CD4-positive, alpha-beta T cell (primary cell): Measurements from ENCODE around the gene C16orf87. TPM values are rescaled to one million over a fixed set of nuclear protein-coding genes. Genes with fewer than 3 reads are reported as not detected.
A peak's percentile ranks its signal among the peaks of the same experiment; 100 is the strongest.

Source experiments
- ATAC-seq: fragments of 200-7000 bp; cut with Tn5 transposase; one replicate; pipeline ENCODE4 v1.10.0; 2022; ENCODE audit warnings: mild to moderate bottlenecking; ENCODE audit not compliant: poor library complexity
- CTCF ChIA-PET: fragments of 350-600 bp; sonication (Branson Sonifier 250); formaldehyde crosslinking; loops from one replicate; lab custom pipeline; 2021; ENCODE audit warnings: antibody characterized with exemption, inconsistent platforms; lab: Charles Lee
- POLR2A ChIA-PET: fragments of 350-600 bp; sonication (Branson Sonifier 250); formaldehyde crosslinking; loops from one replicate; lab custom pipeline; 2021; ENCODE audit warnings: antibody characterized with exemption, inconsistent platforms; lab: Charles Lee
- DNase-seq, 14 experiments: peaks; one replicate each; pipeline ENCODE4 v3.0.0-alpha.2; 2013 to 2020; ENCODE audit warnings: mixed read lengths in 2 of 14
- H3K27ac ChIP-seq, 2 donors: one replicate each; pipeline versions ENCODE4 v1.5.1 to v1.7.0; 2013; ENCODE audit warnings: low read length in 2 of 2, low read depth in 1 of 2, mild to moderate bottlenecking in 1 of 2
- H3K27me3 ChIP-seq, 2 experiments: 1 replicate in 1 of 2; 2 replicates in 1 of 2; pipeline versions ENCODE4 v1.6.1 to v1.7.0; 2013; ENCODE audit warnings: low read length in 2 of 2, control low read depth in 1 of 2, mild to moderate bottlenecking in 1 of 2, moderate library complexity in 1 of 2; ENCODE audit not compliant: insufficient read depth in 2 of 2, control insufficient read depth in 1 of 2
- H3K36me3 ChIP-seq: one replicate; pipeline ENCODE4 v1.6.1; 2013; ENCODE audit warnings: low read length, control low read depth; ENCODE audit not compliant: insufficient read depth
- H3K4me1 ChIP-seq: one replicate; pipeline ENCODE4 v1.6.1; 2013; ENCODE audit warnings: low read length, control low read depth; ENCODE audit not compliant: insufficient read depth
- H3K4me3 ChIP-seq: one replicate; pipeline ENCODE4 v1.5.1; 2013; ENCODE audit warnings: mild to moderate bottlenecking, low read length, moderate library complexity
- H3K9me3 ChIP-seq, 2 experiments: 1 replicate in 1 of 2; 2 replicates in 1 of 2; pipeline versions ENCODE4 v1.6.1 to v1.7.0; 2013; ENCODE audit warnings: low read length in 2 of 2, mild to moderate bottlenecking in 2 of 2, control low read depth in 1 of 2, moderate library complexity in 1 of 2; ENCODE audit not compliant: control insufficient read depth in 1 of 2, insufficient read depth in 1 of 2
- H3K27ac Mint-ChIP-seq: one replicate; pipeline ENCODE4 v1.8.0; 2020; ENCODE audit warnings: mixed read lengths
- H3K27me3 Mint-ChIP-seq: one replicate; pipeline ENCODE4 v1.8.0; 2021; ENCODE audit warnings: mixed read lengths
- H3K36me3 Mint-ChIP-seq: one replicate; pipeline ENCODE4 v1.8.0; 2021; ENCODE audit warnings: low read depth, mixed read lengths
- H3K4me1 Mint-ChIP-seq: one replicate; pipeline ENCODE4 v1.8.0; 2021; ENCODE audit warnings: low read depth, mixed read lengths
- H3K4me3 Mint-ChIP-seq: one replicate; pipeline ENCODE4 v1.8.0; 2020; ENCODE audit warnings: mild to moderate bottlenecking, mixed read lengths
- H3K9me3 Mint-ChIP-seq: one replicate; pipeline ENCODE4 v1.8.0; 2020; ENCODE audit warnings: mixed read lengths
- intact Hi-C, 2 experiments: fragments of 100-400 bp; cut with DNase I in 1 of 2; cut with micrococcal nuclease in 1 of 2; formaldehyde crosslinking; loops; one replicate each; pipeline versions ENCODE4 v1.15.1 to v1.9.0; 2023 to 2025; cut with DNase I, micrococcal nuclease
- total RNA-seq, 174 experiments: library from RNA in 2 of 174; stranded (reverse) in 2 of 174; gene quantifications; one replicate each; pipeline ENCODE4 v1.2.3 and lab custom pipeline; 2021 to 2026
- TF ChIP-seq, protein P1 (sequence below): fragments of 200-600 bp; IDR thresholded peaks from one replicate; pipeline ENCODE4 v1.8.0; 2022; ENCODE audit warnings: antibody characterized with exemption, mild to moderate bottlenecking

The C16orf87 gene
- total RNA-seq, 2 experiments from 2014 or later, result 20.6 to 22.6 TPM

DNA sequence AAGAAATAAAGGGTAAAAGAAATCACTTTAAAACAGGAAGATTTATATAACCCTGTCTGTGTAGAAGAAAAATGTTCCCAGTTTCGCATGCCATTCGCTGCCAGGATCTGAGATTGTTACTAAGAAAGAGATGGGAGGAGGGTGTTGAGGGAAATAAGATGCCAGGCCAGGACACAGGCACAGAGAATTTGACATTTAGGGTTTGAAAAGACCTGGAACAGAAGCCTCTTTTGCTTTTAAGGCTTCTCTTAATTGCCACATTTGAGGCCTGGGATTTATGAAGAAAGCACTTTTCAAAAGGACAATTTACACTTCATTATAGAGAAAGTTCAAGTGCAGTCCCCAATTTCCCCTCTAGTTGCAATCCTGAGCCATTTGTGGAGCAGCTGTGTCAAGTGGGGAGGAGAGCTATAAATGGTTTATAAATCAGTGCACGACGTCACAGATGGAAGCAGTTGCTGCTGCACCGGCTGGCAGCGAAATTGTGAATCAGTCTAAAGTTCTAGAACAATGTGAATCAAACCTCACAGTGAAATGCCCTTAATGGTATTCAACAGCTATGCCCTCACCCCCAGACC lies 26.5 kb upstream of the C16orf87 start:
- Histone ChIP-seq H3K27ac (no peak overlapping the region), H3K36me3 (no peaks in the 10 kb centered on the region), H3K27me3 (no peaks in the 10 kb centered on the region), H3K4me1 (no peaks in the 10 kb centered on the region), H3K4me3 (no peak overlapping the region), H3K9me3 (peaks cover 0 to 5% of the 10 kb centered on the region in 2 experiments)
- intact Hi-C loops, result no loop called here
- DNase-seq (peak in 2 of 14 experiments; percentile 20 to 30), ATAC-seq (no peak)
- CTCF ChIA-PET, result no interaction called here
- H3K4me1 Mint-ChIP-seq, result no peaks in the 10 kb centered on the region
- no peaks in the 10 kb centered on the region for H3K27me3 Mint-ChIP-seq
- POLR2A ChIA-PET, result no interaction called here
- no peak overlapping the region for H3K27ac Mint-ChIP-seq
- H3K36me3 Mint-ChIP-seq, result no peaks in the 10 kb centered on the region
- TF ChIP-seq, protein P1, sequence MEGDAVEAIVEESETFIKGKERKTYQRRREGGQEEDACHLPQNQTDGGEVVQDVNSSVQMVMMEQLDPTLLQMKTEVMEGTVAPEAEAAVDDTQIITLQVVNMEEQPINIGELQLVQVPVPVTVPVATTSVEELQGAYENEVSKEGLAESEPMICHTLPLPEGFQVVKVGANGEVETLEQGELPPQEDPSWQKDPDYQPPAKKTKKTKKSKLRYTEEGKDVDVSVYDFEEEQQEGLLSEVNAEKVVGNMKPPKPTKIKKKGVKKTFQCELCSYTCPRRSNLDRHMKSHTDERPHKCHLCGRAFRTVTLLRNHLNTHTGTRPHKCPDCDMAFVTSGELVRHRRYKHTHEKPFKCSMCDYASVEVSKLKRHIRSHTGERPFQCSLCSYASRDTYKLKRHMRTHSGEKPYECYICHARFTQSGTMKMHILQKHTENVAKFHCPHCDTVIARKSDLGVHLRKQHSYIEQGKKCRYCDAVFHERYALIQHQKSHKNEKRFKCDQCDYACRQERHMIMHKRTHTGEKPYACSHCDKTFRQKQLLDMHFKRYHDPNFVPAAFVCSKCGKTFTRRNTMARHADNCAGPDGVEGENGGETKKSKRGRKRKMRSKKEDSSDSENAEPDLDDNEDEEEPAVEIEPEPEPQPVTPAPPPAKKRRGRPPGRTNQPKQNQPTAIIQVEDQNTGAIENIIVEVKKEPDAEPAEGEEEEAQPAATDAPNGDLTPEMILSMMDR, result no peak
- no peaks in the 10 kb centered on the region for H3K9me3 Mint-ChIP-seq
- no peak overlapping the region for H3K4me3 Mint-ChIP-seq

- no peaks in the 10 kb centered on the region for H3K36me3 Mint-ChIP-seq
- TF ChIP-seq, protein P1, result no peak
- H3K4me3 Mint-ChIP-seq, result no peak overlapping the region
- no peaks in the 10 kb centered on the region for H3K4me1 Mint-ChIP-seq
- Histone ChIP-seq H3K27ac (no peak overlapping the region), H3K4me1 (no peaks in the 10 kb centered on the region), H3K9me3 (no peaks in the 10 kb centered on the region), H3K36me3 (no peaks in the 10 kb centered on the region), H3K4me3 (no peak overlapping the region), H3K27me3 (no peaks in the 10 kb centered on the region)
- no peak for DNase-seq
- POLR2A ChIA-PET, result no interaction called here
- CTCF ChIA-PET, result no interaction called here
- intact Hi-C loops, result no loop called here
- no peaks in the 10 kb centered on the region for H3K27me3 Mint-ChIP-seq
- H3K9me3 Mint-ChIP-seq, result no peaks in the 10 kb centered on the region
- ATAC-seq, result no peak
- no peak overlapping the region for H3K27ac Mint-ChIP-seq
Observed at GRCh38 chr16:46855389-46855788, 24.4 kb upstream of the C16orf87 start.

DNA sequence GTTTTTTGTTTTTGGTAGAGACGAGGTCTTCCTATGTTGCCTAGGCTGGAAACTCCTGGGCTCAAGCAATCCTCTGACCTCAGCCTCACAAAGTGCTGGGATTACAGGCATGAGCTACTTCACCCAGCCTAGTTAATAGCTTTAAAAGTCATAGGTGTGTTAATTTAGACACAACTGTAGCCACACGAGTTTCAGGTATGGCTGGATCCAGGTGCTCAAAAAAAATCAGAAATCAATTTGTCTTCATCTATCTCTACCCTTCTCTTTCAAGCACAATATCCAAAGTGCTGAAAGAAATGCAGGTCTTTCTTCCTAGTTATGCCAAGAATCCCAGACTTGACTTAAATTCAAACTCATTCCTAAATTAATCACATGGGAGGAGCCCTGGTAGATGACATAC lies 23.9 kb upstream of the C16orf87 start:
- H3K27me3 ChIP-seq, result no peaks in the 10 kb centered on the region
- CTCF ChIA-PET, result interaction anchor here (1.0 to 1.6 kb wide), 3 partner anchors 54 to 1310 kb away, joined by 4 to 20 read pairs (median 5); no protein-coding TSS in a partner anchor
- no peak for DNase-seq
- no peak overlapping the region for H3K4me3 ChIP-seq
- POLR2A ChIA-PET, result no interaction called here
- no peaks in the 10 kb centered on the region for H3K9me3 ChIP-seq
- no peak overlapping the region for H3K27ac ChIP-seq
- H3K36me3 ChIP-seq, result no peaks in the 10 kb centered on the region
- Mint-ChIP-seq H3K27ac (no peak overlapping the region), H3K9me3 (no peaks in the 10 kb centered on the region), H3K36me3 (no peaks in the 10 kb centered on the region), H3K4me3 (no peak overlapping the region), H3K4me1 (no peaks in the 10 kb centered on the region), H3K27me3 (no peaks in the 10 kb centered on the region)
- H3K4me1 ChIP-seq, result no peaks in the 10 kb centered on the region
- TF ChIP-seq, protein P1, result no peak
- intact Hi-C loops, result loop anchor here (1.0 to 5.0 kb wide), 2 partner anchors 54 to 1307 kb away; no protein-coding TSS in a partner anchor
- ATAC-seq, result no peak
